H1 (cell line): Measurements from ENCODE around the gene CAV3. TPM values are rescaled to one million over a fixed set of nuclear protein-coding genes. Genes with fewer than 3 reads are reported as not detected.

Source experiments
- CTCF ChIA-PET: fragments of 300-600 bp; sonication (Branson Sonifier 250); formaldehyde crosslinking; loops from one replicate; lab custom pipeline; 2021; ENCODE audit not compliant: partially characterized antibody; lab: Charles Lee
- POLR2A ChIA-PET: fragments of 300-600 bp; sonication (Branson Sonifier 250); formaldehyde crosslinking; loops from one replicate; lab custom pipeline; 2021; ENCODE audit warnings: inconsistent platforms; ENCODE audit not compliant: partially characterized antibody; lab: Charles Lee
- DNase-seq, 2 experiments: peaks; one replicate each; pipeline versions ENCODE4 v3.0.0 to v3.0.0-alpha.2; 2010 to 2022; ENCODE audit warnings: low spot score in 2 of 2, low read depth in 1 of 2, mixed read lengths in 1 of 2
- FAIRE-seq: peaks from 2 replicates; lab custom pipeline; 2011; peaks lifted over from hg19 to GRCh38; lab: Jason Lieb, UNC
- H2AFZ ChIP-seq: 2 replicates; pipeline ENCODE4 v1.8.1; 2012; ENCODE audit warnings: low read length, inconsistent platforms
- H2AK5ac ChIP-seq: 2 replicates; pipeline ENCODE4 v1.6.1; 2013; ENCODE audit warnings: low read depth, low read length
- H2BK120ac ChIP-seq: replicated peaks from 2 replicates; pipeline ENCODE3; 2013; ENCODE audit warnings: low read depth, low read length, inconsistent platforms
- H2BK12ac ChIP-seq: 2 replicates; pipeline ENCODE4 v1.6.1; 2013; ENCODE audit warnings: low read depth, low read length
- H2BK15ac ChIP-seq: 2 replicates; pipeline ENCODE4 v1.6.1; 2013; ENCODE audit warnings: low read length
- H2BK20ac ChIP-seq: 2 replicates; pipeline ENCODE4 v1.6.1; 2013; ENCODE audit warnings: low read length
- H2BK5ac ChIP-seq: 2 replicates; pipeline ENCODE4 v1.6.1; 2013; ENCODE audit warnings: low read depth, low read length
- H3K14ac ChIP-seq: 2 replicates; pipeline ENCODE4 v1.6.1; 2013; ENCODE audit warnings: inconsistent platforms; ENCODE audit not compliant: insufficient read length
- H3K18ac ChIP-seq: 2 replicates; pipeline ENCODE4 v1.6.1; 2013; ENCODE audit warnings: low read length; ENCODE audit errors: extremely low read depth
- H3K23ac ChIP-seq: 2 replicates; pipeline ENCODE4 v1.6.1; 2013; ENCODE audit warnings: inconsistent platforms; ENCODE audit not compliant: insufficient read length
- H3K23me2 ChIP-seq: 2 replicates; pipeline ENCODE4 v1.6.1; 2013; ENCODE audit warnings: low read depth, low read length
- H3K27ac ChIP-seq: 2 replicates; pipeline ENCODE4 v1.6.1; 2011; ENCODE audit warnings: low read depth, low read length, inconsistent platforms
- H3K27me3 ChIP-seq, 4 experiments: replicated peaks in 1 of 4; 1 replicate in 1 of 4; 2 replicates in 3 of 4; pipeline versions ENCODE4 v1.6.1 to v1.8.1; 2011 to 2013; ENCODE audit warnings: low read length in 3 of 4, mild to moderate bottlenecking in 3 of 4, inconsistent platforms in 2 of 4, mixed read lengths in 2 of 4, moderate library complexity in 1 of 4; ENCODE audit not compliant: control insufficient read depth in 3 of 4, insufficient read depth in 3 of 4; ENCODE audit errors: extremely low read depth in 1 of 4
- H3K36me3 ChIP-seq, 4 experiments: 2 replicates each; pipeline versions ENCODE4 v1.6.1 to v1.8.1; 2011 to 2013; ENCODE audit warnings: mild to moderate bottlenecking in 4 of 4, low read length in 3 of 4, moderate library complexity in 2 of 4, control low read depth in 1 of 4, inconsistent platforms in 1 of 4; ENCODE audit not compliant: insufficient read depth in 4 of 4, control insufficient read depth in 2 of 4
- H3K4ac ChIP-seq: replicated peaks from 2 replicates; pipeline ENCODE3; 2013; ENCODE audit warnings: low read length, low read depth, mixed read lengths, inconsistent platforms; ENCODE audit not compliant: insufficient read length
- H3K4me1 ChIP-seq, 4 experiments: replicated peaks in 1 of 4; 1 replicate in 1 of 4; 2 replicates in 3 of 4; pipeline versions ENCODE4 v1.6.1 to v1.8.1; 2011 to 2013; ENCODE audit warnings: low read length in 3 of 4, inconsistent platforms in 2 of 4, mixed read lengths in 1 of 4; ENCODE audit not compliant: insufficient read depth in 4 of 4, control insufficient read depth in 3 of 4
- H3K4me2 ChIP-seq, 2 experiments: 2 replicates each; pipeline versions ENCODE4 v1.6.1 to v1.8.1; 2011 to 2013; ENCODE audit warnings: low read depth in 2 of 2, low read length in 2 of 2, control low read depth in 1 of 2, inconsistent platforms in 1 of 2, mild to moderate bottlenecking in 1 of 2; ENCODE audit not compliant: insufficient read depth in 1 of 2
- H3K4me3 ChIP-seq, 4 experiments: fragments of 200-600, 300-600 bp in 1 of 4; sonication (generic), shearing (Covaris generic), sonication (Bioruptor Twin) in 1 of 4; 2 replicates each; pipeline versions ENCODE4 v1.5.1 to v1.8.1; 2011 to 2016; ENCODE audit warnings: low read length in 4 of 4, low read depth in 3 of 4, control low read depth in 2 of 4, inconsistent platforms in 2 of 4, mild to moderate bottlenecking in 2 of 4, mixed read lengths in 1 of 4, moderate library complexity in 1 of 4; ENCODE audit not compliant: insufficient read depth in 2 of 4; ENCODE audit errors: extremely low read depth in 1 of 4
- H3K56ac ChIP-seq: replicated peaks from 2 replicates; pipeline ENCODE3; 2013; ENCODE audit warnings: low read depth, mild to moderate bottlenecking, mixed read lengths, low read length, inconsistent platforms; ENCODE audit not compliant: insufficient read length
- H3K79me1 ChIP-seq: 2 replicates; pipeline ENCODE4 v1.6.1; 2013; ENCODE audit warnings: low read depth, low read length, control low read depth
- H3K79me2 ChIP-seq, 2 experiments: 2 replicates each; pipeline versions ENCODE4 v1.6.1 to v1.8.1; 2012 to 2013; ENCODE audit warnings: low read length in 2 of 2, mild to moderate bottlenecking in 2 of 2, inconsistent platforms in 1 of 2; ENCODE audit not compliant: insufficient read depth in 2 of 2, control insufficient read depth in 1 of 2
- H3K9ac ChIP-seq, 4 experiments: replicated peaks in 1 of 4; 1 replicate in 1 of 4; 2 replicates in 3 of 4; pipeline versions ENCODE4 v1.6.1 to v1.8.1; 2011 to 2013; ENCODE audit warnings: low read depth in 3 of 4, low read length in 3 of 4, control low read depth in 2 of 4, mild to moderate bottlenecking in 2 of 4, moderate library complexity in 2 of 4, inconsistent platforms in 1 of 4; ENCODE audit errors: extremely low read depth in 1 of 4
- H3K9me3 ChIP-seq, 2 experiments: 2 replicates each; pipeline versions ENCODE4 v1.6.1 to v1.8.1; 2012 to 2013; ENCODE audit warnings: mild to moderate bottlenecking in 2 of 2, moderate library complexity in 2 of 2, control low read depth in 1 of 2, inconsistent platforms in 1 of 2, low read depth in 1 of 2, low read length in 1 of 2, mixed read lengths in 1 of 2; ENCODE audit not compliant: insufficient read depth in 2 of 2
- H4K20me1 ChIP-seq, 2 experiments: replicated peaks in 1 of 2; 2 replicates each; pipeline versions ENCODE3 to v1.8.1; 2011 to 2013; ENCODE audit warnings: inconsistent platforms in 2 of 2, low read length in 2 of 2, mild to moderate bottlenecking in 1 of 2; ENCODE audit not compliant: insufficient read depth in 2 of 2, control insufficient read depth in 1 of 2
- H4K5ac ChIP-seq: 2 replicates; pipeline ENCODE4 v1.6.1; 2013; ENCODE audit warnings: low read length, low read depth, mixed read lengths, inconsistent platforms; ENCODE audit not compliant: insufficient read length
- H4K8ac ChIP-seq: 2 replicates; pipeline ENCODE4 v1.8.0; 2013; ENCODE audit warnings: mild to moderate bottlenecking, moderate library complexity, low read length, inconsistent platforms; ENCODE audit not compliant: insufficient read depth; ENCODE audit errors: extremely low read depth
- H4K91ac ChIP-seq: replicated peaks from 2 replicates; pipeline ENCODE3; 2013; ENCODE audit warnings: low read length, mixed read lengths, inconsistent platforms; ENCODE audit not compliant: insufficient read length
- CEBPB ChIP-seq: IDR thresholded peaks from 2 replicates; pipeline ENCODE4 v1.6.1; 2012; ENCODE audit warnings: low read depth, low read length
- EGR1 ChIP-seq: IDR thresholded peaks from 2 replicates; pipeline ENCODE4 v1.6.1; 2011; ENCODE audit warnings: low read depth, low read length, borderline replicate concordance
- HDAC6 ChIP-seq: IDR thresholded peaks from one replicate; pipeline ENCODE4 v1.7.1; 2012; ENCODE audit warnings: low read depth, mild to moderate bottlenecking, inconsistent platforms, low read length, moderate library complexity
- KDM1A ChIP-seq: fragments of 200-600, 300-600 bp; sonication (generic); IDR thresholded peaks from 2 replicates; pipeline ENCODE4 v1.7.1; 2016; ENCODE audit warnings: mild to moderate bottlenecking, low read length, borderline replicate concordance
- RBBP5 ChIP-seq: IDR thresholded peaks from 2 replicates; pipeline ENCODE4 v1.7.1; 2012; ENCODE audit warnings: low read depth, mild to moderate bottlenecking, inconsistent platforms, low read length, moderate library complexity, borderline replicate concordance
- SIN3A ChIP-seq, 2 experiments: IDR thresholded peaks in 1 of 2; conservative IDR thresholded peaks in 1 of 2; 2 replicates each; pipeline ENCODE4 v1.6.1; 2011 to 2012; ENCODE audit warnings: low read length in 2 of 2, improper control_type of control experiment in 1 of 2, low read depth in 1 of 2, mild to moderate bottlenecking in 1 of 2
- SRF ChIP-seq: IDR thresholded peaks from 2 replicates; pipeline ENCODE4 v1.6.1; 2011; ENCODE audit warnings: mild to moderate bottlenecking, low read depth, low read length, moderate library complexity
- TBP ChIP-seq: IDR thresholded peaks from 2 replicates; pipeline ENCODE4 v1.6.1; 2011; ENCODE audit warnings: low read depth, low read length, improper control_type of control experiment
- ZNF274 ChIP-seq: IDR thresholded peaks from 2 replicates; pipeline ENCODE4 v1.7.0; 2012; ENCODE audit warnings: low read length, borderline replicate concordance; ENCODE audit errors: extremely low read depth
- WGBS, 2 experiments: shearing (Covaris generic) in 1 of 2; methylation state at CpG; one replicate each; pipeline versions ENCODE4 v1.1.6 to v1.1.7; 2013 to 2015; ENCODE audit warnings: low lambda C conversion rate in 2 of 2, mixed read lengths in 2 of 2, inconsistent platforms in 1 of 2, low coverage in 1 of 2, missing lambda C conversion rate in 1 of 2; ENCODE audit not compliant: insufficient replicate concordance in 2 of 2, insufficient coverage in 1 of 2, insufficient read length in 1 of 2; ENCODE audit errors: extremely low coverage in 1 of 2, missing lambda C conversion rate in 1 of 2; 5-methylcytosine and 5-hydroxymethylcytosine counted together
- polyA plus RNA-seq, 7 experiments: library from polyadenylated mRNA; depleted of rRNA in 3 of 7; stranded (reverse) in 5 of 7; unstranded in 2 of 7; fragments of >200 nt in 5 of 7; fragments of 200-250 nt in 2 of 7; gene quantifications; 1 replicate in 5 of 7; 2 replicates in 1 of 7; 4 replicates in 1 of 7; pipeline versions ENCODE4 v1.2.1 to v1.2.3, GENCODE V29; 2011 to 2013; ENCODE audit warnings: missing spikeins in 2 of 7, mixed read lengths in 2 of 7
- total RNA-seq: library from RNA; stranded (reverse); fragmentation: NEBNext Ultra II Directional; extraction: Animal tissue kit (Norgen Biotek cat#: 25700); gene quantifications from 2 replicates; pipeline ENCODE4 v1.2.1, GENCODE V29; 2021

Gene CAV3
- total and polyA plus RNA-seq, 2 of the 8 experiments (the other 6 are each of a cell fraction or from before 2014, with no cell fraction given): not detected

GRCh38 chr3:8705575-8705974 lies 28.0 kb upstream of the CAV3 start:
- Histone ChIP-seq H2BK120ac (no peak overlapping the region), H3K27ac (no peak overlapping the region), H2BK15ac (no peak overlapping the region), H3K14ac (no peak overlapping the region), H3K4ac (no peak overlapping the region), H3K4me1 (no peaks in the 10 kb centered on the region), H2AK5ac (no peak overlapping the region), H3K79me1 (no peaks in the 10 kb centered on the region), H2BK12ac (no peak overlapping the region), H4K91ac (no peak overlapping the region), H3K4me2 (no peak overlapping the region), H3K9ac (no peak overlapping the region), H4K8ac (no peak overlapping the region), H3K56ac (no peak overlapping the region), H3K23me2 (no peaks in the 10 kb centered on the region), H2BK20ac (no peak overlapping the region), H2BK5ac (no peak overlapping the region), H4K20me1 (peaks cover 0 to 1% of the 10 kb centered on the region in 2 experiments), H3K4me3 (no peak overlapping the region), H3K23ac (no peak overlapping the region), H3K18ac (no peak overlapping the region), H3K9me3 (peaks cover 0 to 6% of the 10 kb centered on the region in 2 experiments; a peak in 1 of 4 replicates), H2AFZ (no peak overlapping the region)
- ChIA-PET POLR2A (no interaction called here), CTCF (interaction anchor here (1.0 to 2.8 kb wide), 5 partner anchors 8 to 64 kb away, joined by 3 to 20 read pairs (median 6); partner anchors contain the start of gene OXTR)
- FAIRE-seq (no peak), DNase-seq (no peak)
- 81% methylated on average over 3 of the region's 3 CpGs; no CpG with 5 or more reads in 1 of the 2 experiments for WGBS, 2 experiments
- TF ChIP-seq KDM1A (no peak), CEBPB (no peak), TBP (no peak), HDAC6 (no peak), ZNF274 (peak; percentile 55; the same call in 1 of the 2 replicates), SRF (no peak), EGR1 (no peak), SIN3A (conservative IDR thresholded peaks at IDR 0.05 in 1 of 2, IDR thresholded peaks at IDR 0.05 in 1 of 2; ENCODE audit: low read depth in 1 of 2, low read length in 2 of 2) (no peak), RBBP5 (no peak)
- TF ChIP-seq, all 59 proteins: peak for 1
- no peaks in the 10 kb centered on the region for H3K79me2 ChIP-seq
- H3K27me3 ChIP-seq: peaks cover 3 to 20% (median 19%) of the 10 kb centered on the region in 4 experiments
- no peaks in the 10 kb centered on the region for H3K36me3 ChIP-seq
- no peak overlapping the region for H4K5ac ChIP-seq
